HG02943 (cell line): ENCODE results near the gene POLR1E.
"Not testable (repeated sequence)": the region's sequence is repeated elsewhere in the genome, so short reads cannot be mapped to it uniquely, and the experiment has no call there.

Experiments used
- ATAC-seq: cut with Tn5 transposase; IDR thresholded peaks from one replicate; pipeline ENCODE4 v1.9.1; 2021; ENCODE audit warnings: mild to moderate bottlenecking, low read depth, moderate library complexity; ENCODE audit not compliant: unreplicated experiment

POLR1E gene

DNA sequence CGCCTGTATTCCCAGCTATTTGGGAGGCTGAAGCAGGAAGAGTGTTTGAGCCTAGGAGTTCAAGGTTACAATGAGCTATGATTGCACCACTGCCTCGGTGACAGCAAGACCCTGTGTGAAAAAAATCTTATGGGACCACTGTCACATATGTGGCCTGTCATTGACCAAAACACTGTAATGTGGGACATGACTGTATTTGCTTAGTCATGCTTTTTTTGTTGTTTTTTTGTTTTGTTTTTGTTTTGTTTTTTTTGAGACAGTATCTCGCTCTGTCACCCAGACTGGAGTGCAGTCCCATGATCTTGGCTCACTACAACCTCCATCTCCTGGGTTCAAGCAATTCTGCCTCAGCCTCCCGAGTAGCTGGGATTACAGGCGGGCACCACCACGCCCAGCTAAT is 13.5 kb downstream of the POLR1E start:
- no peak for ATAC-seq

DNA sequence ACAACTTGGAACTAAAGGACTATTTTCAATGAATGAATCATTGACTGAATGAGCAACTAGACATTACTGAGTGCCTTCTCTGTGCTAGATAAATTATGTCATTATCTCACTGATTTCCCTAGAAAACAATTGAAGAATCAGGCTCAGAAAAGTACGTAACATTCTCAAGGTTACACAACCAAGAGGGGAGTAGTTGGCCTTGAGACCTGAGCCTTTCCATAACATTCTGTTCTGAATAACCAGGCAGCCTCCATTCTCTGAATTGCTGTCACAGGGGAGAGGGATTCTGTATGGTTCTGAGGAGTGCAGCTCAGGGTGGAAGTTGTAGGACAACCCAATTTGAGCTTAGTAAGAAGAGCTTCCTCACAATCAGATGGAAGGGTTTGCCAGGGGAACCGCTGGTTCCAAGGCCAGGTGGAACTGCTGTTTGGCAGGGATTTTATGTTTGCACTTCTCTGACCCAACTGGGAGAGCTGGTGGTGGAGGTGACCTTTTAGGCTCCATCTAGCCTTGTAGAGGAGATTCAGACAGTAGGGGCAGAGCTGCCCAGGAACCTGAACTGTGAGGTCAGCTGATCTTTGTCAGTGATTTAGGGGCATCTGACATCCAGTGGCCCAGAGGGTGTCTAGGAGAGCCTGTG is 16.3 kb downstream of the POLR1E start:
- ATAC-seq: no peak

DNA sequence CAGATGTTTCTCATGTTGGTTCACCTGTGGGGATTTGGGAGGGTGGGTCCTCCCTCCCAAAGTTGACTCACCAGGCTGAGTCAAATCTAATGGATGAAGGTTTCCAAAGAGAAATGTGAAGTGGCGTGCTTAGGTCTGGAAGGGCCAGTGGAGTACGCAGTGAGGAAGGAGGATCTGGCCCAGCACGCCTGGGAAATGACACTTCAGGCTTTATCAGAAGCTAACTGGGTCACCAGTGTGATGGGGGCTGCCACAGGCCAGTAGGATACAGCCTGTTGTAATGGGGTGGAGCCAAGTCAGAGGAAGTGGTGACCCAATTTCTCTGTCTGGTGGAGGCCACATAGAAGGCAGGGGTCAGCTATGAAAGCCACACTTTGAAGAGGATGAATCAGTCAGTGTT is 18.0 kb downstream of the POLR1E start:
- ATAC-seq: no peak

DNA sequence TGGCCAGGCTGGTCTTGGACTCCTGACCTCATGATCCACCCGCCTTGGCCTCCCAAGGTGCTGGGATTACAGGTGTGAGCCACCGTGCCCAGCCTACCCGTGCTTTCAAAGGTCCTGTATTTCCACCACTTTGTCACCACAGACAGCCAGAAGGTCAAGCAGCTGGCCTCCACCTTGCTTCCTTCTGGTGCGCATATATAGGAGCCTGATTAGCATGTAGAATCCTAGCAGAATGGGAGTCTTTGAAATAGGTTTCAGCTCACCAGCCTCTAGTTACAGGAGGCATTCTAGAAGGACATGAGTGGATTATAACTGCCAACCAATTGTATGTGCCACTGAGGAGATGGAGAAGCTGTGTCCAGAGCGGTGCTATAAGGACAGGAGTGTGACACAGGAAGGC is 18.9 kb downstream of the POLR1E start:
- ATAC-seq: no peak

DNA sequence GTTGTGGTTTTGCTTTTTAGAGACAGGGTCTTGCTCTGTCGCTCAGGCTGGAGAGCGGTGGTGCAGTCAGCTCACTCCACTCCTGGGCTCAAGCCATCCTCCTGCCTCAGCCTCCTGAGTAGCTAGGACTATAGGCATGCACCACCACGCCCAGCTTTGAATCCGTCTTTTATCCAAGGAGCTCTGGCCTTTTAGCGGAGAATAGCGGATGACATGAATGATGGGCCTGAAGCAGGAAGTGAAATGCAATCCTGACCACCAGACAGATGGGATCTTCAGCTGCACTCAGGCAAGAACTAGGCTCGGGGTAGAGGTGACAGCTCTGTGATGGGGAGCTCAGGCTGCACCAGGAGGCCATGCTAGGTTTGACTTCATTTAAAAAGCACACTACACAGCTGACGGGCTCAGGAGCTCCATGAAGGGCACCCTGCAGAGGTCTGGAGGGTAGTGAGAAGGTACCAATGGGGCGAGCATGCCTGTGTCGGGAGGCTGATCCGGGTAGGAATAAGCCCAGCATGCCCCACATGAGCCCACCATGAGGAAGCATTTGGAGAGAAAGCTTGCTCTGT is 21.9 kb downstream of the POLR1E start:
- ATAC-seq: no peak

DNA sequence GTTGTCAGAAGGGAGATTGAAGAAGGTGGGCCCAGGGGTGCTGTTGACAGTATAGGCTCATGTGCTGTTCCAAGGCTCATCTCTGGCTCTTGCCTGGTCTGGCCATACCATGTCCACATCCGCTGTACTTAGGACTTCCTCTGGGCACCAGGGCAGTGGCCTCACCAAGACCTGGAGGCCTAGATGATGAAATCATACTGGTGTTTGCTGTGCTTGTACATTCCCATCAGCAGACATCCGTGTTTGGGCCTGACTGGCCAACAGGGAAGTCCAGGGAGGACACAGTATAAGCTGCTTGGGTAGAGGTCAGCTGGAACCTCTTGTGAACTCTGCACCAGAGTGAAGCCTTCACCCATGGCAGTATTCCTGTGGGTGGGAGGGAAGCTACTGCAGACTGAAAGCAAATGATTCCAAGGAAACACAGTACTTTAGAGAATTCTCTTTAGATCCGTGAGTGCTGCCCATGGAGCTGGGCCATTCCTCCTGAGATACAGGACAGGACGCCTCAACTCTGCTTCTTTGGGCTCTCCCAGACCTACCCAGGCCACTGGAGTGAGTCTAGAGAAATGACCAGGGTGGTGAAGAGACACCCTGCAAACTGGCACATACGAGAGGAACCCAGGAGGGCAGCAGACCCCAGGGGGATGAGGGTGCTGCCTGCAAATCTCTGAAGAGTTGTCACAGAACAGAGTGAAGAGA is 22.5 kb downstream of the POLR1E start:
- ATAC-seq: no peak

DNA sequence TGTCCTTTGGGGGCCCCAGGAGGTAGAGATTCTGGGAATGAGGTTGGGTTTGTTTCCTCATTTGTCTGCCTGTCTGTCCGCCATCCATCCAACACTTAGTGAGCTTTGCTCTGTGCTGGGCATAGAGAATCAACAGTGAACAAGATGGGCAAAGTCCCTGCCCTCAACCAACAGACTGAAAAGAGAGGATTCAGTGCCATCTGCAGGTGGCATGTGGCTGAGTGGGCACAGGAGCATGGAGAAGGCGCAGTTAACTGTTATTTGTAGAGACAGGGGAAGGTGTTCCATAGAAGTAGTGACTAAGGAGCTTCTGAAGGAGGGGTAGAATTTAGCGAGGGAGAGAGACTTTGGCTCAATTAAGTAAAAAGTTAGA is 23.1 kb downstream of the POLR1E start:
- ATAC-seq: no peak

DNA sequence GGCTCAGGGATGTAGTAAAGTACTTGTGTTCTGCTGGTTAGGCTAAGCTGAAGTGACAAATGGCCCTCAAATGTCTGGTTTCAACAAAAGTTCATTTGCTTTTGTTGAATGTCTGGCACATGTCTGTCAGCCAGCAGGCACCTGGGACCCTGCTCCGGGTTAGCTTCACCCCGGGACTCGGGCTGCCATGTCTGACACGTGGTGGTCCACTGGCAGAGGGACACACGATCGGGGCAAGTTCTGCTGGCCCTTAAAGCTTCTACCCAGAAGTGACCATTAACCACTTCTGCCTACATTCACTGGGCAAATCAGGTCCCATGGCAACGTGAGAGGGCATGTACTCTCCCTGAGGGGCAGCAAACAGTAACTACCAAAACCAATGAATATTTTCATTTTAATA is 23.8 kb downstream of the POLR1E start:
- ATAC-seq: no peak

DNA sequence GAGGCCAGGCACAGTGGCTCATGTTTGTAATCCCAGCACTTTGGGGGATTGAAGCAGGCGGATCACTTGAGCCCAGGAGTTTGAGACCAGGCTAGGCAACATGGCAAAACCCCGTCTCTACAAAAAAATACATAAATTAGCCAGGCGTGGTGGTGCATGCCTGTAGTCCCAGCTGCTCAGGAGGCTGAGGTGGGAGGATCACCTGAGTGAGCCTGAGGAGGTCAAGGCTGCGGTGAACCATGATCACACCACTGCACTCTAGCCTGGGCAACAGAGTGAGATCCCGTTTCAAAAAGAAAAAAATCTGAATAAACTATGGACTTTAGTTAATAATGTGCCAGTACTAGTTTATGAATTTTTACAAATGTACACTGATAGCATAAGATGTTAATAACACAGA is 24.3 kb downstream of the POLR1E start:
- ATAC-seq: not testable (repeated sequence)

DNA sequence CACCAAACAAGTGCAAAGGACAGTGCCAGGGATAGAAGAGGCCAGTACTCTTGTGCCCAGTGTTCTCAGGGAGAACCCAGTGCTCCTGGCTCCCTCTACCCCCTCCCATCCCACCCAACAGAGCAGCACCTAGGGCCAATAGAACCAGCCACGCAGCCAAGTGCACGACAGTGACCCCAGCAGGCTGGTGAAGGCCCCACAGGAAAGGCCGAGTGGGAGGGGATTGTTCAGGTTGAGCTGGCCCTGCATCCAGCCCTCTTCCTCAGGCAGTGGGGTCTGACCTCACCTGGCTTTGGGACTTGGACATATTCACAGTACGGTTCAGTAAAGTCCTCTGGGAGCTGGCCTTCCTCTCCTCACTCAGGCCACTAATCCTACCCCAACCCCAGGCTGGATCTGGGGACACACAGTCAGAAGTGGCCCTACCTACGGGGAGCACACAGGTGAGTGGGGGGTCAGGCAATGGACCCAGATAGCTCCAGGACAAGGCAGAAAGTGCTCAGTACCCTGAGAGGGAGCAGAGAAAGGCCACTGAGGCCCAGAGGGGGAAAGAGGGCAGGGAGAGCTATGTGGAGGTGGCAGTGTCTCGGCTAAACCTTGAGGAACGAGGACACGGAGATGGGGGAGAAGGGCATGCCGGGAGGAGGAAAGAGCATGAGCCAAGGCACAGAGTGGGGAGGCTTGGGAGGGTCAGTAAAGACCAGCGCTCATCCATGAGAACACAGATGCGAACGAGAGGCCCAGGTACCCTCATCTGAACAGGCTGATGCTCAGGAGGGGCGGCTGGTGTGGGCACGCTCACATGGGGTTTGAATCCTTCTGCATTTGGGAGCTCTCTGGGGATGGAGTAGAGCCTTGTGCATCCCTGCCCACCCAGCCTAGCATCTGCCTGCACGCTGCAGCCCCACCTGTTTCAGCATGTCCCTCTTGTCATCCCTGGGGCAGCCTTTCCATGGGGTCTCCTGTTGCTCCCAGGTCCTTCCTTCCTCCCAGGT is 25.6 kb downstream of the POLR1E start:
- no peak for ATAC-seq

DNA sequence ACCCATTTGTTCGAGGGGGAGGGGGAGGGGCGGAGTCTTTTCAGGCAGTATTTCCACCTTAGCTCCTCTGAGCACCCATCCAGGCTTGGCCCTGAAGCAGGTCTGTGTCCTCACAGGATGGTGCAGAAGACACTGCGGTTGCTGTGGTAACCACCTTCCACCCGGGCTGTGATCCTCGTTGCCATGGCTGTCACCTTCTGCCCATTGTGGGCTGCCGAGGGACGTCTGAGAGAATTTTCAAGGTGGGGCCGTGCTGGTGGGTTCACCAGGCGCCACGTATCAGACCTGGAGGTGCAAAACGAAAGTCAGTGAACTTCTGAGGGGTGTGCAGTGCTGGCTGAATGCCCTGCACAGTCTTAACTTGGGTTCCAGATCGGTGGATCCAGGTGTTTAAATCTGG is 26.7 kb downstream of the POLR1E start:
- ATAC-seq: no peak

DNA sequence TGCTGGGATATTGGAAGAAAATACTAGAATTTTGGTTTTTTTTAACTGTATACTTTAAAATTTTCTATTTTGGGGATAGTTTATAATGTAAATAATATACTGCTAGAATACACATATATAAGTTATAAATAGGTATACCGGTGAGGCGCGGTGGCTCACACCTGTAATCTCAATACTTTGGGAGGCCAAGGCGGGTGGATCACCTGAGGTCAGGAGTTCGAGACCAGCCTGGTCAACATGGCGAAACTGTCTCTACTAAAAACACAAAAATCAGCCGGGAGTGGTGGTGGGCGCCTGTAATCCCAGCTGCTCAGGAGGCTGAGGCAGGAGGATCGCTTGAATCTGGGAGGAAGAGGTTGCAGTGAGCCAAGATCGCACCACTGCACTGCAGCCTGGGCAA is 28.7 kb downstream of the POLR1E start:
- ATAC-seq: not testable (repeated sequence)

DNA sequence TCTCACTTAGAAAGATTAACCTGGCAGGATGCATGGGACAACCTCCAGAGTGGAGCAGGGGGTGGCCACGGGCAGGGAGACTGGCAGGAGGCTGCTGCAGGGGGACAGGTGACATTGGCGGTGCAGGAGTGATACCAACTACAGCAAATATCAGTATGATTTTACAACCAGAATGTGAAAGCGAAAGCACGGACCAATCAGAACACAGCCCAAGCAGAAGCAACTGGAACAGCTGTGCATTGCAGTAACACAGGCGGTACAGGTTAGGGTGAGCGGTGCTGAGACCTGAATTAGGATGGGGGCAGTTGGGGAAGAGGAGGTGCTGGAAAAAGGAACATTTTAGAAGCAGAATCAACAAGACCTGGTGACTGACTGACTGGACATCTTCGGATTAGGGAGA is 29.3 kb downstream of the POLR1E start:
- ATAC-seq: no peak

DNA sequence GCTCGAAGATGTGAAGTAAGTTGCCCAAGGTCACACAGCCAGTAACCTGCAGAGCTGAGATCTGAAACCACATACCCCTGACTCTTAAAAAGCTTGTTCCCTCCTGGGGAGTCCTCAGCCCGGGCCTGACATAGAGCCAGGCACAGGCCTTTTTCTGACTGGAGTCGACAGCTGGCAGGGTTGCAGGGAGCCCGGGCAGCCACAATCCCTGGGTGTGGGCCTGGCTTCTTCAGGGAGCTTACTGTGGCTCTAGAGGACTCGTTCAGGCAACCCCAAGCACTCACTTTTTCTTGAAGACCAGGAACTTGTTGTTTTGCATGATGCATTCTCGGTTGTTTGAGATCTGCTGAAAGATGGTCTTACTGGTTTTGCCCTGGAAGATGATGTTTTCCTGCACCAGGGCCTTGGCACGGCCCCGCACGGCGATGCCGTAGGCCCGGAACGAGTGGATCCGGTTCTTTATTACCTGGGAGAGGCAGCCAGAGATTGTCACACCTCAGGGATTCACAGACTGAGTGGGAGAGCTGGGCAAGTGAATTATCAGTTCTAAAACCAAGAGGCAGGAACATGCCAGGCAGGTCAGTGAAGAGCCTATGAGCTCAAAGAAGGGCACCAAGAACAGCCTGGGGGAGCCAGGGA is 30.0 kb downstream of the POLR1E start:
- ATAC-seq: no peak

DNA sequence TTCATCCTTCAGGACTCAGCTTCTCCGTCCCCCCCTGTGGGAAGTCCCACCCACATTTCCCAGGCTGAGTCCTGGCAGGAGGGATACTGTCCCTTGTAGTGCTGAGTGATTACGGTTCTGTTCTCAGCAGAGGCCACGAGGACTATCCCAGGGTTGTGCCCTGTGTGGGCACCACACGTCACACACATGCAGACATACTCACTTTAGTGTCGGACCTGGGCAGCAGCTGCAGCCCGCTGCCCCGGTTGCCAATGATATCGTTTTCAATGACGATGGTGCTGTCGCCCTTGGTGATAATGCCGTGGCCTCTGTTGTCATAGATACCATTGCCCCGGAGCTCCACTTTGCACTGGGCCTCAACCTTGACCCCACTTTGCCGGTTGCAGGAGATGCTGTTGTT is 32.2 kb downstream of the POLR1E start:
- no peak for ATAC-seq

DNA sequence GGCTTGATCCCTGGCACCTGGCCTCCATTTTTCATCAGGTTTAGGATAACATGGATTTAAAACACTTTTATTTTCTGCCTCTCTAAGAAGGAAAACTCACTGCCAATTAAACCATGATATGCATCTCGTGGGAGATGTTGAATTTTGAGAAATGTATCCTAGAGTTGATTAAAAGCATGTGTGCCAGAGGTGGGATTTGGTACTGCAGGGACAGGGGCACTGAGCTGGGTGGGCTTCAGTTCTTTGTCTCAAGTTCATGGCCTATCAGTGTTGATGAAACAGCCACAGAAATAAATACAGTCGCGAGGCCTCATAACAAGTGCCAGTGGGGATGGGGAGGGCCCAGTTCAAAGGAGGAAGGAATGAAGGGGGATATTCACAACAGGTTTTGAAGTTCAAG is 34.9 kb downstream of the POLR1E start:
- no peak for ATAC-seq

DNA sequence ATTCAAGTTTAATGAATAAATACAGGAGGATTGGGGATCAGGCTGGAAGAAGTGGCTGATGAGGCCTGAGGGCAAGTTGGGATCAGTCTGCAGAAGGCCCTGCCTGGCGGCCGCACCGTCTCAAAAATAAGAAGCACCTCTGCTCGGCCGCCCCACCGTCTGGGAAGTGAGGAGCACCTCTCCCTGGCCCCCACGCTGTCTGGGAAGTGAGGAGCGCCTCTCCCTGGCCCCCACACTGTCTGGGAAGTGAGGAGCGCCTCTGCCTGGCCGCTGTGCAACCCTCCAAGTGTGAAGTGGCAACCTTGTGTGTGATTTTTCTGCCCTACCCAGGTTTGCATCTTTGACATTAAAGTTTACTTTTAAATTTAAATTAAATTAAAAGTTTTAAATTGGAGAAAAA is 35.4 kb downstream of the POLR1E start:
- no peak for ATAC-seq

DNA sequence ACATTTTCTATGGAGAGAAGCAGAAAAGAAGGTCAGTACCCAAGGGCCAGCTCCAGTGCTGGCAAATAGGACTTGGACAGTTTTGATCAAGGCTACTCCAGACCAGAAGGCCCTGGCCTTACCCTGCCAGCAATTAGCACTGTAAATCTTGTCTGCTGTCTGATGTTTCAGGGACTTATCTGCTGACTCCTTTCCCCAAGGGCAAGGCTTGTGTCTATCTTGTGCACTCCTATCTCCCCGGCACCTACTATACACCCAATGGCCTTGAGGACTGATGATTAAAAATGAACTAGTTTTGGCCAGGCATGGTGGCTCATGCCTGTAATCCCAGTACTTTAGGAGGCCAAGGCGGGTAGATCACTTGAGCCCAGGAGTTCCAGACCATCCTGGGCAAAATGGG is 37.2 kb downstream of the POLR1E start:
- no peak for ATAC-seq

DNA sequence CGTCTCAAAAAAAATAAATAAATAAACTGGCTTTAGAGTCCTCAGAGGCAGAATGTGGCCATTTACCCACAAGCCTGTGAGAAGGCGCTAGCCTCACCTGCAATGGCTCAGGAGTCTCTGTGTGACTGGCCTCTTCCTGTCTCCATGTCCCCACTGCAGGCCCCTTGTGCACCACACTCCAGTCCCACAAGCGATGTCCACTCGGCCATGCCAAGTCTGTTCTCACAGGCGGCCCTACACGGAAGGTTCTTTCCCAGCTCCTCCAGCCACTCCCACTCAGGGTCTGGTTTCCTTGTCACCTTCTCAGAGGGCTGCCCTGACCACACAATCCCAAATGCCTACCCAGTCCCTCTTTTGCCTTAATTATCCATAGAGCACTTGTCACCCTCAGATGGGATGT is 38.2 kb downstream of the POLR1E start:
- ATAC-seq: no peak

DNA sequence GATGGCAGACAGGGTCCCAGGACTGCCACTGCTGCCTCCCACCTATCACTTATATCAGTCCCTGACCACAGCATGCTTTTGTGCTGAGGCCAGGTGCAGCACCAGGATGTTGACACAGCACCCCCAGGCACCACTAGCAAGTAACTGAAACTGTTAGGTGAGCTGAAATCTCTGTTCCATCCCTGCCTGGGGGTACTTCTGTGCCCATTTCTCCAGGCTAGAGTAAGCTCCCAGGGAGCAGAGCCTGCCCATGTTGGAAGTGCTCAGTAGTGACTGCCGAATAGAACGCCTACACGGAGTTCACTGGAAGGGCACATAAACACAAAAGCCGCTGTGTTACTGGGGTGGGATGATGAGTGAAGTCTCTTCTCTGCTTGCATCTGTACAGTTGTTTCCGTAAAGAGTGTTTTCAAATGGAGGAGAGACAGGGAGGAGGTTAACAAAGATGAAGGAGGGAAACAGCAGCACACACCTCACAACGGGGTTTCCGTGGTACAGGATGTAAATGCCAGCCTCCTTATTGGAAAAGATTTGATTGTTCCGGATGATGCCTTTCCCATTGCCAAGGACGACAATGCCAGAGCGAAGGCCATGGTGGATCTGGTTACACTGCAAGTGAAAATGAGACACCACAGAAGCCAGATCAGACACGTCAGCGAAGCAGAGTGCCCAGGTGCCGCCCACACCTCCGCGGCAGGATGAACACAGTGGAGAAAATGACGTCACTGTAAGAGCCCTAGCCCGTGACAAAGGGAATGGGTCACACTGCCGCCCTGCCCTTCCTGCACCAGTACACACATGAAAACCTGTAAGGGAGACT is 43.1 kb downstream of the POLR1E start:
- ATAC-seq: no peak
